GM10266 (cell line): ENCODE data around the gene OAF.
A peak's percentile ranks its signal among the peaks of the same experiment; 100 is the strongest.

Experiments
- DNase-seq: peaks from one replicate; pipeline ENCODE4 v3.0.0; 2012; ENCODE audit errors: extremely low spot score
- CTCF ChIP-seq: IDR thresholded peaks from 2 replicates; pipeline ENCODE4 v1.5.1; 2012; ENCODE audit warnings: mild to moderate bottlenecking, low read depth; ENCODE audit not compliant: control insufficient read depth, insufficient read depth; ENCODE audit errors: missing control alignments

Gene OAF

GRCh38 chr11:120205596-120206161, 5.2 kb upstream of the OAF start:
- DNase-seq = no peak
- no peak for TF ChIP-seq CTCF

GRCh38 chr11:120207512-120207911, 3.3 kb upstream of the OAF start:
- DNase-seq = no peak
- no peak for TF ChIP-seq CTCF

DNA sequence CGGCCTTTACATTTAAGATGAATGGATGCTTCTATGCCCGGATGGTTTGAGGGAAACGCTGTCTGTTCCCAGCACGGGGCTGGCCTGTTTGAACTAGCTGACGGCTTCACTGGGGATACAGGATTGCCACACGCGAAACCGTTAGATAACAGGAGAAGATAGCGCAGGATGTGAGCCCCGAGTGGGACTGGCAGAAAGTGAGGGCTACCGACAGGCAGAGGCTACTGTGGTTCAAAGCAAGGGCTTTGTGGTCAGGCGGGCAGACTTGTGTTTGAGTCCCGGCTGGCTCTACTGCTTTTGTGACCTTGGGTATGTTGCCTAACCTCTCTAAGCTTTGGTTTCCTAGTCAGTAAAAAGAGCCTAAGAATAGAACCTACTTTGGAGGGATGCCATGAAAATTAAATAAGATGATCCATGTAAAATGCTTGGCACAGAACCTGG, 2.8 kb upstream of the OAF start:
- DNase-seq = no peak
- no peak for TF ChIP-seq CTCF

DNA sequence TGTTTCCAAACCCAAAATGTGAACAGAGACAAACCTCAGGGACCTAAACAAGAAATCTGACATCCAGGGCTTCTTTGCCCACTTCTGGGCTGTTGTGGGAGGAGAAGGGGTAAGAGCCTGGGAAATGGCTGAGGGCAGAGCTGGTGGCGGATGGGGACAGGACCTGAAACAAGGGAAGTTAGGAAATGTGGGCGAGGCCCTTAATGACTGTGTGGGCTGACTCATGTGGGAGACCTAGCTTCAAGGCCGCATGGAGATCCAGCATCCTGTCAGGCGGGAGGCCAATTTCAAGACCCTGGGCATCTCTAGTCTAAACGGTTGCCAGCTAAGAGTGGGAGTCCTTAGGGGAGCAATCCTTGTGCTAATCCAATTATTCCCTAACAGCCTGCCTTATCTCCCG, 2.1 kb upstream of the OAF start:
- DNase-seq = no peak

GRCh38 chr11:120209746-120210625, 846 bp upstream of the OAF start:
- DNase-seq = peak; percentile 44
- no peak for TF ChIP-seq CTCF

More for the DNA sequence above, 2.1 kb upstream of the OAF start:
- TF ChIP-seq CTCF = no peak

DNA sequence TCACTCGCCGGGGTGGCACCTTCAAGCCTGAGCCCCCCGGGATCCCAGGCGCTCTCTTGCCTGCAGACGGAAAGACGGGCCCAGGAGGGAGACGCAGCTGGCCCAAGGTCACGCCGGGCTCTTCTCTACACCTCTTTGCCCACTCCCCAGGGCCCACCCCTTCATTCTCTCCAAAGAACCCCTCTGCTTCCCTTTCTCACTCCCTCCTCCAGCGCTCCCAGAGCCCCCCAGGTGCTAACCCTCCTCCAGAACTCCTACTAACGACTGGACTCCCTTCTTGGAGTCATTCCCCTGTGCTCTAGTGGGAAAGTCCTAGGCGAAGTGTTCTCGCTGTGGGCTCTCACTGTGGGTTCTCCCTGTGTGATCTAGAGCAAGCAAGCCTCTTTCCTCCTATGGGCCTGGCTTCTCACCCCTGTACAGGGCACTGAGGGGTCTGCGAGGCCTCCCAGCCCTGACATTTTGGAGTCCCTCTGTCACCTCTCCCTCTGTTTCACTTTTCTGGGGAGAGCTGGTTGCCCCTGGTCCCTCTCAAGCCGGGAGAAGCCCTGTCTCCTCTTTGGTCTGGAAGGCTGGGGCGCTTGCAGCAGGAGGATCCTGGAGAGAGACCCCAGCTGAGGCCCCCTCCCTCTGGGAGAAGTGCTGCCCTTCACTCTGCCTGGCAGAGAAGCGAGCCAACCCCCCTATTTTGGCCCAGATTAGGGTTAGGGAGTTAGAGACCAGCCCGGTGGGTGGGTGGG, 858 bp downstream of the OAF start:
- TF ChIP-seq CTCF = no peak
- DNase-seq = no peak
